NB4 (cell line): ENCODE data around the gene NR1H3.

Source experiments
- DNase-seq: peaks from one replicate; pipeline ENCODE4 v3.0.0; 2010; ENCODE audit warnings: low read depth
- H3K4me3 ChIP-seq: one replicate; pipeline ENCODE4 v1.5.1; 2011; ENCODE audit warnings: mild to moderate bottlenecking, low read depth, low read length, moderate library complexity
- MYC ChIP-seq: IDR thresholded peaks from 2 replicates; pipeline ENCODE4 v1.6.1; 2011; ENCODE audit warnings: low read depth, low read length
- POLR2A ChIP-seq: IDR thresholded peaks from 2 replicates; pipeline ENCODE4 v1.6.1; 2011; ENCODE audit warnings: mild to moderate bottlenecking; ENCODE audit not compliant: insufficient read length; ENCODE audit errors: extremely low read depth
- TF ChIP-seq, protein P1 (sequence below): IDR thresholded peaks from one replicate; pipeline ENCODE4 v1.5.1; 2012; ENCODE audit warnings: low read depth, low read length
- TF ChIP-seq, protein P2 (sequence below): IDR thresholded peaks from 2 replicates; pipeline ENCODE4 v1.6.1; 2011; ENCODE audit warnings: low read depth, low read length

Gene NR1H3

DNA sequence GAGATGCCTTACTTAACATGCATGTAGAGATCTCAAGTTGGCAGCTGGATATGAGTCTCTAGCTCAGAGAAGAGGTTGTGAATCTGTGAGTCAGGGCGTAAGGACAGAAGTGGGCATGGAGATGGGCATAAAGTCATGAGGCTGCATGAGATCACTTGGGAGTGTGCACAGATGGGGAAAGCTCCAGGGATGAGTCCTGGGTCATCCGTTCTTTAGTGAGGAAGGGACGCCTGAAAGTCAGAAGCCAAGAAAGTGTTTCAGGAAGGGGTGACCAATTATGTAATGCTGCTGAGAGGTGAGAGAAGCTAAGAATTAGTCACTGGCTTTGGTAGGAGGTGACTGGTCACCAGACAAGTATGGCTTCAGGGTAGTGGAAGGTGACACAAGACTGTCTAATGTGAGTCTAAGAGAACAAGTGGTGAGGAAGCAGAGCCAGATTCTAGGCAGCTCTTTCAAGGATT lies 15.9 kb upstream of the NR1H3 start:
- no peak for DNase-seq
- TF ChIP-seq, protein P1, sequence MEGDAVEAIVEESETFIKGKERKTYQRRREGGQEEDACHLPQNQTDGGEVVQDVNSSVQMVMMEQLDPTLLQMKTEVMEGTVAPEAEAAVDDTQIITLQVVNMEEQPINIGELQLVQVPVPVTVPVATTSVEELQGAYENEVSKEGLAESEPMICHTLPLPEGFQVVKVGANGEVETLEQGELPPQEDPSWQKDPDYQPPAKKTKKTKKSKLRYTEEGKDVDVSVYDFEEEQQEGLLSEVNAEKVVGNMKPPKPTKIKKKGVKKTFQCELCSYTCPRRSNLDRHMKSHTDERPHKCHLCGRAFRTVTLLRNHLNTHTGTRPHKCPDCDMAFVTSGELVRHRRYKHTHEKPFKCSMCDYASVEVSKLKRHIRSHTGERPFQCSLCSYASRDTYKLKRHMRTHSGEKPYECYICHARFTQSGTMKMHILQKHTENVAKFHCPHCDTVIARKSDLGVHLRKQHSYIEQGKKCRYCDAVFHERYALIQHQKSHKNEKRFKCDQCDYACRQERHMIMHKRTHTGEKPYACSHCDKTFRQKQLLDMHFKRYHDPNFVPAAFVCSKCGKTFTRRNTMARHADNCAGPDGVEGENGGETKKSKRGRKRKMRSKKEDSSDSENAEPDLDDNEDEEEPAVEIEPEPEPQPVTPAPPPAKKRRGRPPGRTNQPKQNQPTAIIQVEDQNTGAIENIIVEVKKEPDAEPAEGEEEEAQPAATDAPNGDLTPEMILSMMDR, result no peak
- TF ChIP-seq, protein P2, sequence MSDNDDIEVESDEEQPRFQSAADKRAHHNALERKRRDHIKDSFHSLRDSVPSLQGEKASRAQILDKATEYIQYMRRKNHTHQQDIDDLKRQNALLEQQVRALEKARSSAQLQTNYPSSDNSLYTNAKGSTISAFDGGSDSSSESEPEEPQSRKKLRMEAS, result no peak
- TF ChIP-seq MYC (no peak), POLR2A (no peak)
- no peak overlapping the region for H3K4me3 ChIP-seq

DNA sequence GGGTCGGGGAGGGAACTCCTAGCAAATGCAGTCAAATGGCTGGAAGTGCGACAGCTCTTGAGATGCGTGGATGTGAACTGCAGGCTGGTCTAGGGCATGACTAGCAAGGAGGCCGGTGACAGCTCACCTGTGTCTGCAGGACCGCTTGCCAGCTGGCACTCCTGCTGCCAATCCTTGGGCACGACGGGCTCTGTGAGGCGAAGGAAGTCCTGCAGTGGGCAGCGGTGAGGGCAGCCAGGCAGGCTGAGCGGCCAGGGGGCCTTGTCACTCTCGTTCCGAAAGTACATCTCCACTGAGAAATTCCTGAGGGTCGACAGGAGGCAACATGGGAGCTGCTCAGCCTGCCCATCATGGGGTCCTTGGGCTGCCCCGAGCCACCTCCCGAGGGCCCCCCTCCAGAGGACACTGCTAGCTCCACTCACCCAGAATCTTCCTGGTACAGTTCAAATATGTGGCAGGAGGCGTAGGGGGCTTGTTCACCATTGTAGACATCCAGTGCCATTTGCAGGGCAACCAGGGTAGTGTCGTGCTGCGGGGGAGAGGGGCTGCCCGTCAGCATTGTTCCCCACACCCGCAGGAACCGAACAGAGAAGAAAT lies 15.1 kb upstream of the NR1H3 start:
- TF ChIP-seq MYC, result no peak
- TF ChIP-seq, protein P2, result no peak
- TF ChIP-seq POLR2A, result no peak
- TF ChIP-seq, protein P1, result no peak
- H3K4me3 ChIP-seq, result no peak overlapping the region
- DNase-seq, result no peak

DNA sequence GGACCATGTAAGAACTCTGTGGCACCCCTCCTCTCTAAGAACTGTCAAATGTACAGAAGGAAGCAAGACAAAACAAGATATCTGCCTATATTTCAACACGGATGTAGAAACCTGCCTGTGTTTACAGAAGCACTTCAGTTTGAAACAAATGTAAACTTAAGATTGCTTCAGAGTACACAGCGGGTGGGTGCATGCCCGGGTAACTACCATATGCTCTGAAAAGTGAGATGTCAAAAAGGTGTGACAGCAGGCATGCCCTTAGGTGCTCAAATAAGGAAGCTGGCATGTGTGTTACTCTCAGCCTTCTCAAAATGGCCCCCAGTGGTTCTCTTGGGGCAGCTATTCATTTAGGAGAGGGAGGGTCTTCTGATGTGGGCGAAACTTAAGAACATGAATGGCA lies 14.3 kb upstream of the NR1H3 start:
- DNase-seq, result no peak
- H3K4me3 ChIP-seq, result no peak overlapping the region
- TF ChIP-seq, protein P2, result no peak
- no peak for TF ChIP-seq POLR2A
- TF ChIP-seq, protein P1, result no peak
- TF ChIP-seq MYC, result no peak

DNA sequence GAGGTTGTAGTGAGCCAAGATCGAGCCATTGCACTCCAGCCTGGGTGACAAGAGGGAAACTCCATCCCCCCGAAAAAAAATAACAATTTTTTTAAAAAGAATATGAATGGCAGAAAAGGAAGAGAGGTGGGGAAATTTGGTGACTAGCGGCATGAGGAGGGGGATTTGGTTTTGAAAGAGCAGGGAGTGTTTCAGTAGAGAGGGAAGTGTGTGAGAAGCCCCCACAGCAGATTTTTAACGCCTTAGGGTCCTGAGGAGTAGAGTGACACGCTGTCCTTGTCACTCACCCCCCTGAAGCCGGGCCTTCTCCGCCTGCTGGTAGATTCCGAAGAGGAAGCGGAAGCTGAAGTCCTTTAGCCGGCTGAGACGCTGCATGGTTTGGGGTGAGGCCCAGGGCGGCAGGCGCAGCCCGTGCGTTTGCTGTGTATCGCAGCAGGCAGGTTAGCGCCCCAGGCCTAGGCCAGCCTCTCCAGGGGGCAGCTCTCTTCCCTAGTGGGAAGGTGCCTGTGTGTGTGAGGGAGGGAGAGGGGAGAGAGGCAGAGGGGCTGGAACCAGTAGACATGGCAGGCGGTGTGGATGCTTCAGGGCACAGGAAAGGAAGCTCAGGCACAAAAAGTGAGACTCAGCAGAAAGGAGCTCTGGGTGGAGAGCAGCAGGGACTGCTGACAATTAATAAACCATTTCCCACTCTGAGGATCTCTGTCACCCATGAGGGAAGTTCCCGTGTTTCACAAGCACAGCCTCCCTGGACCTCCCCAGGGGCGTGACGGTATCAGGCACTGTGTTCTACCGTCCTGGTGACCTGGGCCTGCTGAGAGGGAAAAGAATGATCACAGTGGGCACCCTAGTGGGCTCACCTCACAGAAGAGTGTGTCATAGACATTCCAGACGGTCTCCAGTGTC lies 13.1 kb upstream of the NR1H3 start:
- DNase-seq, result no peak

DNA sequence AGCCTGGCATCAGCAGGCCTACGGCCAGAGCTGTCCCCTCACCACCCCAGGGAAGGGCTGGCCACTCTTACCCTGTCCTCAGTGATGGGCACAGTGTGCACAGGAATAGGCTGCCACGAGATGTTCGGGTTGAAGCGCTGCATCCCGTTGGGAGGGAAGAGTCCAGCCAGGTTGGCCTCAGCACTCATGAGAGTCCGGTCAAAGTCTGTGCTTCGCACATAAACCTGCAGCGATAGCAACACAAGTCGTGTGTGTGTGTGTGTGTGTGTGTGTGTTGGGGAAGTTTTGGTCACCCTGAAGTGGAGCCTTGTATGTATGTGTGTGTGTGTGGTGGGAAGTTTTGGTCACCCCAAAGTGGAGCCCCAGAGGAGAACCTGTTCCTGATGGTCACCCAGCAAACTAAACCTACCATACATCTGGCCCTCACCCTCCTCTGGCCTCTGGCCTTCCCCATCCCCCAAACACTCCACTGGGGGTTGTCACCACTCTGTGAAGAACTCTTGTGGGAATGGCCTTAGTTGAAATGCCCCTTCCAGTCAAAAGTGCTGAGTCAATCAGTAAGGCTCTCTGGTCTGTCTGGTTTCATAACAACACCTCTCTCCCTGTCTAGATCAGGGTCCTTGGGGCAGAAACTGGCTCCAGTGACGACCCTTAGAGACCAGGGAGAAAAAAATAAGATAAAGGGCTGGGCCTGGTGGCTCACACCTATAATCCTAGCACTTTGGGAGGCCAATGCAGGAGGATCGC lies 12.0 kb upstream of the NR1H3 start:
- TF ChIP-seq MYC, result no peak
- TF ChIP-seq POLR2A, result no peak
- TF ChIP-seq, protein P1, result no peak
- TF ChIP-seq, protein P2, result no peak
- no peak for DNase-seq
- no peak overlapping the region for H3K4me3 ChIP-seq

More for the DNA sequence above, 13.1 kb upstream of the NR1H3 start:
- H3K4me3 ChIP-seq, result no peak overlapping the region
- TF ChIP-seq MYC (no peak), POLR2A (no peak)
- TF ChIP-seq, protein P2, result no peak
- TF ChIP-seq, protein P1, result no peak
